ENCODE data around the gene PDLIM5. TPM values are rescaled to one million over a fixed set of nuclear protein-coding genes. Genes with fewer than 3 reads are reported as not detected.

Gene PDLIM5
- total RNA-seq, 4 donors from 2014 or later: 77.7 to 128 (median 109) TPM

DNA sequence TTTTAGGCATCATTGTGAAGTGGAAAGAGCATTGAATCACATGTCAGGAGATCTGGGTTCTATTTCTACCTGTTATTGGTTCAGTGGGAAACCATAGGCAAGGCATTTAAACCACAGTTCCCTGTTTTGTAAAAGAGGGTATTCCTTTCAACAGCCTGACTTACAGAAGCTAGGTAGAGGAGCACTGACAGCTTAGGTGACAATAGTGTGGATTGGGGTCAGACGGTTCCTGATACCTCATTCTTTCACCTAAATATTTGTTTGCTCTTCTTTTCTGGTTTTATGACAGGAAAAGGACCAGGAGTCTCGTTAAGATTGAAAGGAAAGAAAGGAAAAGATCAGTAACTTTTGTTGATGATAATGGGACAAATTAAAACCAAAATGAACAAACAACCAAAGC, 15.9 kb upstream of the PDLIM5 start:
- Histone ChIP-seq H3K4me1 (no peaks in the 10 kb centered on the region), H3K9me3 (no peaks in the 10 kb centered on the region), H3K27ac (no peak overlapping the region), H3K36me3 (no peaks in the 10 kb centered on the region), H3K4me3 (replicated peaks in 1 of 3) (no peak overlapping the region), H3K27me3 (no peaks in the 10 kb centered on the region)
- intact Hi-C loops (cut with DNase I): no loop called here
- no peak for TF ChIP-seq POLR2A (IDR thresholded peaks at IDR 0.05)
- TF ChIP-seq, protein P1, sequence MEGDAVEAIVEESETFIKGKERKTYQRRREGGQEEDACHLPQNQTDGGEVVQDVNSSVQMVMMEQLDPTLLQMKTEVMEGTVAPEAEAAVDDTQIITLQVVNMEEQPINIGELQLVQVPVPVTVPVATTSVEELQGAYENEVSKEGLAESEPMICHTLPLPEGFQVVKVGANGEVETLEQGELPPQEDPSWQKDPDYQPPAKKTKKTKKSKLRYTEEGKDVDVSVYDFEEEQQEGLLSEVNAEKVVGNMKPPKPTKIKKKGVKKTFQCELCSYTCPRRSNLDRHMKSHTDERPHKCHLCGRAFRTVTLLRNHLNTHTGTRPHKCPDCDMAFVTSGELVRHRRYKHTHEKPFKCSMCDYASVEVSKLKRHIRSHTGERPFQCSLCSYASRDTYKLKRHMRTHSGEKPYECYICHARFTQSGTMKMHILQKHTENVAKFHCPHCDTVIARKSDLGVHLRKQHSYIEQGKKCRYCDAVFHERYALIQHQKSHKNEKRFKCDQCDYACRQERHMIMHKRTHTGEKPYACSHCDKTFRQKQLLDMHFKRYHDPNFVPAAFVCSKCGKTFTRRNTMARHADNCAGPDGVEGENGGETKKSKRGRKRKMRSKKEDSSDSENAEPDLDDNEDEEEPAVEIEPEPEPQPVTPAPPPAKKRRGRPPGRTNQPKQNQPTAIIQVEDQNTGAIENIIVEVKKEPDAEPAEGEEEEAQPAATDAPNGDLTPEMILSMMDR (IDR thresholded peaks at IDR 0.05): no peak
- 72 to 74% methylated on average over 2 of the region's 2 CpGs for WGBS, 2 donors
- no peak for DNase-seq

DNA sequence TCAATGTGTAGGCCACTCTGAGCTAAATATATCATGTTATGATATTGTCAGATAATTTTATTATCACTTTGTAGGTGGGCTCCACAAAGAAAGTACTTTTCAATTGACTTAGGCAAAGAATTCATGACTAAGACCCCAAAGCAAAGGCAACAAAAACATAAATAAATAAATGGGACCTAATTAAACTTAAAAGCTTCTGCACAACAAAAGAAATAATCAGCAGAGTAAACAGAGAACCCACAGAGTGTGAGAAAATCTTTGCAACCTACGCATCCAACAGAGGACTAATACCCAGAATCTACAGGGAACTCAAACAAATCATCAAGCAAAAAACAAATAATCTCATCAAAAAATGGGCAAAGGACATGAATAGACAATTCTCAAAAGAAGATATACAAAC, 15.2 kb upstream of the PDLIM5 start:
- H3K36me3 ChIP-seq: no peaks in the 10 kb centered on the region
- no peak overlapping the region for H3K27ac ChIP-seq
- no peaks in the 10 kb centered on the region for H3K4me1 ChIP-seq
- H3K27me3 ChIP-seq: no peaks in the 10 kb centered on the region
- intact Hi-C loops (cut with DNase I): no loop called here
- H3K4me3 ChIP-seq (replicated peaks in 1 of 3): no peak overlapping the region
- DNase-seq: no peak
- TF ChIP-seq, protein P1 (IDR thresholded peaks at IDR 0.05): no peak
- TF ChIP-seq POLR2A (IDR thresholded peaks at IDR 0.05): no peak
- H3K9me3 ChIP-seq: no peaks in the 10 kb centered on the region
- 93 to 96% methylated on average over 1 of the region's 1 CpG for WGBS, 2 donors

DNA sequence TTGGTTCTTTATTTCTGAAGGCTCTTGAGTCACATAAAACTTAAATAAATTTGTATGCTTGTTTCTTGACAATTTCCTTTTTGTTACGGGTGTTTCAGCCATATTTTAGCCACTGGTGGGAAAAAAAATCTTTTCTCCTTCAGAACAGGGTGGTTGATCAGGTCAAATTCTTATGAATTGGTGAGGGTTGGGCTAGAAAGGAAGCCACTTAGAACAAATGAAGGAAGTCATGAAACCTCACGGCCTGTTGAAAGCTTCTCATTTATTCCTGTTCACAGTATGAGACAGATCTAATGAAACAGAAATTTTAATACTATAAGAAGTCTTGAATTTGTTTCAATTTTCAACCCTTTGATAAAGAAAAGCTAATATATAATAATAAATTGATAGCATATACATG, 12.1 kb upstream of the PDLIM5 start:
- no peak for TF ChIP-seq POLR2A (IDR thresholded peaks at IDR 0.05)
- TF ChIP-seq, protein P1 (IDR thresholded peaks at IDR 0.05): no peak
- DNase-seq: no peak
- Histone ChIP-seq H3K27ac (no peak overlapping the region), H3K27me3 (no peaks in the 10 kb centered on the region), H3K36me3 (no peaks in the 10 kb centered on the region), H3K9me3 (no peaks in the 10 kb centered on the region), H3K4me1 (no peaks in the 10 kb centered on the region), H3K4me3 (replicated peaks in 1 of 3) (no peak overlapping the region)
- 75 to 76% methylated on average over 2 of the region's 2 CpGs for WGBS, 2 donors
- intact Hi-C loops (cut with DNase I): no loop called here

- 91 to 93% methylated on average over 3 of the region's 3 CpGs for WGBS, 2 donors
- Histone ChIP-seq H3K27me3 (no peaks in the 10 kb centered on the region), H3K36me3 (no peaks in the 10 kb centered on the region), H3K27ac (no peak overlapping the region), H3K4me1 (no peaks in the 10 kb centered on the region), H3K9me3 (no peaks in the 10 kb centered on the region), H3K4me3 (replicated peaks in 1 of 3) (no peak overlapping the region)
- no peak for DNase-seq
- TF ChIP-seq POLR2A (IDR thresholded peaks at IDR 0.05): no peak
- TF ChIP-seq, protein P1 (IDR thresholded peaks at IDR 0.05): no peak
- intact Hi-C loops (cut with DNase I): no loop called here
Observed at GRCh38 chr4:94441838-94442237, 9.9 kb upstream of the PDLIM5 start.

DNA sequence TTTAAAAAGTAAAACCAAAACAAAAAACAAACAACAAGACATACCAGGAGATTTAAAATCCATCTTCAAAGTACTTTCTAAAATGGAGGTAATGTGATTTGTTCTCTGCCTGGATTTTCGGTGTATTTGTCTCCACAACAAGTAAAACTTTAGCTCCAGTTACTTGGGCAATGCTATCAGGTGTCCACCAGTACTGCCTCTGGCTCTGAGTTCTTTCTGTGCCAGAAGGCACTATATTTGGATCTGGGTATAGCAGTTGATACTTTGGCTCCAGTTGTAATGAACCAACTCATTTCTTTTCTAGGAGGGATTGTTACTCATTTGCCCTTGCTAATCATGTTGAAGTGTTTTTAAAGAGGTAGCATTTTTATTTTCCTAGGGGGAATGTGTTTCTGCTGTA, 9.5 kb upstream of the PDLIM5 start:
- no peaks in the 10 kb centered on the region for H3K36me3 ChIP-seq
- WGBS, 2 donors: 91 to 93% methylated on average over 1 of the region's 1 CpG
- intact Hi-C loops (cut with DNase I): no loop called here
- H3K4me1 ChIP-seq: peaks cover 0 to 3% of the 10 kb centered on the region in 2 donors
- TF ChIP-seq, protein P1 (IDR thresholded peaks at IDR 0.05): no peak
- TF ChIP-seq POLR2A (IDR thresholded peaks at IDR 0.05): no peak
- H3K27ac ChIP-seq: no peak overlapping the region
- no peaks in the 10 kb centered on the region for H3K27me3 ChIP-seq
- H3K4me3 ChIP-seq (replicated peaks in 1 of 3): no peak overlapping the region
- DNase-seq: no peak
- H3K9me3 ChIP-seq: no peaks in the 10 kb centered on the region

All from thyroid gland (tissue), 4 donors.